Forelimb muscle (tissue), 1 donor: ENCODE measurements around the gene EIF4B. TPM values are rescaled to one million over a fixed set of nuclear protein-coding genes. Genes with fewer than 3 reads are reported as not detected.

Experiments
- DNase-seq: peaks from one replicate; pipeline ENCODE4 v3.0.0-alpha.2; 2013; ENCODE audit warnings: low read depth
- polyA plus RNA-seq: library from polyadenylated mRNA; unstranded; fragments of 120-200 nt; gene quantifications from one replicate; pipeline ENCODE4 v1.2.1, GENCODE V29; 2013; ENCODE audit not compliant: insufficient read length

Gene EIF4B
- polyA plus RNA-seq, 1 donor: 449 TPM

DNA sequence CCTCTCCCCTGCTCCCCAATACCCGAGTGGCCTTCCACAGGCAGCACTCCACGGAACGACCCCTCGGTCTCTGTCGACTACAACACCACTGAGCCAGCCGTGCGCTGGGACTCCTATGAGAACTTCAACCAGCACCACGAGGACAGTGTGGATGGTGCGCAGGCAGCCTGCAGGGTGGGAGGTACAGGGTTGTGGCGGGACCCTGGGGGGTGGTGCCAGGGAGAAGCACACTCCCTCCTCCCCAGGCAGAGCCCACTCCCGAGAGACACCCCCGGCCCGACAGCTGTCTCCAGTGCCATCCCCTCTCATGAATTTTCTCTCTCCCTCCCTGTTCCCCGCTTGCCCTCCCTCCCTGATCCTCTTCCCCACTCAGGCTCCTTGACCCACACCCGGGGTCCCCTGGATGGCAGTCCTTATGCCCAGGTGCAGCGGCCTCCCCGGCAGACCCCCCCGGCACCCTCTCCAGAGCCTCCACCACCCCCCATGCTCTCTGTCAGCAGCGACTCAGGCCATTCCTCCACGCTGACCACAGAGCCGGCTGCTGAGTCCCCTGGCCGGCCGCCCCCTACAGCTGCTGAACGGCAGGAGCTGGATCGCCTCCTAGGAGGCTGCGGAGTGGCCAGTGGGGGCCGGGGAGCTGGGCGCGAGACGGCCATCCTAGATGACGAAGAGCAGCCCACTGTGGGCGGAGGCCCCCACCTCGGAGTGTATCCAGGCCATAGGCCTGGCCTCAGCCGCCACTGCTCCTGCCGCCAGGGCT lies 52.6 kb downstream of the EIF4B start:
- DNase-seq: no peak

DNA sequence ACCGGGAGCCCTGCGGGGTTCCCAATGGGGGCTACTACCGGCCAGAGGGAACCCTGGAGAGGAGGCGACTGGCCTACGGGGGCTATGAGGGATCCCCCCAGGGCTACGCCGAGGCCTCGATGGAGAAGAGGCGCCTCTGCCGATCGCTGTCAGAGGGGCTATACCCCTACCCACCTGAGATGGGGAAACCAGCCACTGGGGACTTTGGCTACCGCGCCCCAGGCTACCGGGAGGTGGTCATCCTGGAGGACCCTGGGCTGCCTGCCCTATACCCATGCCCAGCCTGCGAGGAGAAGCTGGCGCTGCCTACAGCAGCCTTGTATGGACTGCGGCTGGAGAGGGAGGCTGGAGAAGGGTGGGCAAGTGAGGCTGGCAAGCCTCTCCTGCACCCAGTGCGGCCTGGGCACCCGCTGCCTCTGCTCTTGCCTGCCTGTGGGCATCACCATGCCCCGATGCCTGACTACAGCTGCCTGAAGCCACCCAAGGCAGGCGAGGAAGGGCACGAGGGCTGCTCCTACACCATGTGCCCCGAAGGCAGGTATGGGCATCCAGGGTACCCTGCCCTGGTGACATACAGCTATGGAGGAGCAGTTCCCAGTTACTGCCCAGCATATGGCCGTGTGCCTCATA lies 53.3 kb downstream of the EIF4B start:
- DNase-seq: no peak

DNA sequence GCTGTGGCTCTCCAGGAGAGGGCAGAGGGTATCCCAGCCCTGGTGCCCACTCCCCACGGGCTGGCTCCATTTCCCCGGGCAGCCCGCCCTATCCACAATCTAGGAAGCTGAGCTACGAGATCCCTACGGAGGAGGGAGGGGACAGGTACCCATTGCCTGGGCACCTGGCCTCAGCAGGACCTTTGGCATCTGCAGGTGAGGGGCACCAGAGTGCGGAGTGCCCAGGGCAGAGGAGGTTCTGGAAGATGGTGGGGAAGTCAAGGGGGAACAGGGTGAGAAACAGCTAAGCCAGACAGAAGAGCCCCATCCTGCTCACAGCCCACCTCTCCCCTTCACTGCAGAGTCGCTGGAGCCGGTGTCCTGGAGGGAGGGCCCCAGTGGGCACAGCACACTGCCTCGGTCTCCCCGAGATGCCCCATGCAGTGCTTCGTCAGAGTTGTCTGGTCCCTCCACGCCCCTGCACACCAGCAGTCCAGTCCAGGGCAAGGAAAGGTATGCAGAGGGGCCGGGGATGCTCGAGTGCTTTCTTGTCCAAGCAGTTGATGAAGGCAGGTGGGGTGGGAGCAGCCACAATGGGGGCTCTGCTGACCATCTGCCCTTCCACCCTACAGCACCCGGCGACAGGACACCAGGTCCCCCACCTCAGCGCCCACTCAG lies 53.9 kb downstream of the EIF4B start:
- DNase-seq: no peak

DNA sequence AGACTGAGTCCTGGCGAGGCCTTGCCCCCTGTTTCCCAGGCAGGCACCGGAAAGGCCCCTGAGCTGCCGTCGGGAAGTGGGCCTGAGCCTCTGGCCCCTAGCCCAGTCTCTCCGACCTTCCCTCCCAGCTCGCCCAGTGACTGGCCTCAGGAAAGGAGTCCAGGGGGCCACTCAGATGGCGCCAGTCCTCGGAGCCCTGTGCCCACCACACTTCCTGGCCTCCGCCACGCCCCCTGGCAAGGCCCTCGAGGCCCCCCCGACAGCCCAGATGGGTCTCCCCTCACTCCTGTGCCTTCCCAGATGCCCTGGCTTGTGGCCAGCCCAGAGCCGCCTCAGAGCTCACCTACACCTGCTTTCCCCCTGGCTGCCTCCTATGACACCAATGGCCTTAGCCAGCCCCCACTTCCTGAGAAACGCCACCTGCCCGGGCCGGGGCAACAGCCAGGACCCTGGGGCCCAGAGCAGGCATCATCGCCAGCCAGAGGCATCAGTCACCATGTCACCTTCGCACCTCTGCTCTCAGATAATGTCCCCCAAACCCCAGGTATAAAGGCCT lies 54.5 kb downstream of the EIF4B start:
- no peak for DNase-seq

DNA sequence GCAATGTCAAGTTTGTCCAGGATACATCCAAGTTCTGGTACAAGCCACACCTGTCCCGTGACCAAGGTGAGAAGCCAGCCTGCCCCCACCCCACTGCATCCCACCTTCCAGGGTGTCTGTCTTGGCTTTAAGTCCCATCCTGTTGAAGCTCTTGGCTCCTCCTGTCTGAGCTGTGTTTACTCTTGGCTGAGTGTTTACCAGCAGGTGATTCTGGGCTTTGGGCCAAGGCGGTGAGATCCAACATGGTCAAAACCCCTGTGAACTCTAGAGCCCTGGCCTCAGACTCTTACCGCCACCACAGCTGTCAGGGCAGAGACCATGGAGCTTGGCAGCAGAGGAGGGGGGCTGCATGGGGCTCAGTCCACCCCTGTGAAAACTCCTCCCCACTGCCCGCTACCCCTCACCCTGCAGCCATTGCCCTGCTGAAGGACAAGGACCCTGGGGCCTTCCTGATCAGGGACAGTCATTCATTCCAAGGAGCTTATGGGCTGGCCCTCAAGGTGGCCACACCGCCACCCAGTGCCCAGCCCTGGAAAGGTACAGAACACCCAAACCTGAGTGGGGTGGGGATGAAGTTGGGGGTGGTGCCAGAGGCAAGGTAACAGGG lies 55.3 kb downstream of the EIF4B start:
- DNase-seq: no peak

DNA sequence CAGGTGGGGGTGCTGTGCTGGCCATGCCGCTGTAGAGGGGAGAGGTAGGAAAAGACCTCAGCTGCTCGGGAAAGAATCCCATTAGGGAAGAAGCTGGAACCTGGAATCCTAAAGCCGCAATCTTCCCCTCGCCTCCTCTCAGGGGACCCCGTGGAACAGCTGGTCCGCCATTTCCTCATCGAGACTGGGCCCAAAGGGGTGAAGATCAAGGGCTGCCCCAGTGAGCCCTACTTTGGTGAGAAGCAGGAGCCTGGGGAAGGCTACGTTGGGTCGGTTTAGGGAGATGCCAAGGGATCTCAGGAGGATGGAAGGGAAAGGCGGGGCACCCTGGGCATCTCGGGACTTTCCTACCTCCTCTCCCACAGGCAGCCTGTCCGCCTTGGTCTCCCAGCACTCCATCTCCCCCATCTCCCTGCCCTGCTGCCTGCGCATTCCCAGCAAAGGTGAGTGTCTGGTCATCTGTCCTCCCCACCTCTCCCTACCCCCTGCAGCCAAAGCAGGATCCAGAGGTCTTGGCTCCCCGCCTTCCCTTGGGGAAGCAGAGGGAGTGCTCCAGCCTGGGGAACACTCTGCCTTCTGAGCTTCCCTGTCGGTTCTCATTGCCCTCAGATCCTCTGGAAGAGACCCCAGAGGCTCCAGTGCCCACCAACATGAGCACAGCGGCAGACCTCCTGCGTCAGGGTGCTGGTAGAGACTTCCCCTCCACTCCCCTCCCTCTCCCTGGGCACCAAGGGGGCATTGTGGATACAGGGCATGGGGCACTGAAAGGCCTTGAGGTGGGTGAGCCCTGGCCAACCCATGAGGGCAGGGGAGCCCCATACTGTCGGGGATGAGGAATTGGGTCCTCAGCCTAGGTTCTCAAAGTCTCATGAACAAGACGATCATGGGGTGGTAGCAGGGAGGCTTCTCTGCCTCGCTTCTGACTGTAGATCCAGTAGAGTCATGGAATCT lies 56.0 kb downstream of the EIF4B start:
- DNase-seq: no peak

DNA sequence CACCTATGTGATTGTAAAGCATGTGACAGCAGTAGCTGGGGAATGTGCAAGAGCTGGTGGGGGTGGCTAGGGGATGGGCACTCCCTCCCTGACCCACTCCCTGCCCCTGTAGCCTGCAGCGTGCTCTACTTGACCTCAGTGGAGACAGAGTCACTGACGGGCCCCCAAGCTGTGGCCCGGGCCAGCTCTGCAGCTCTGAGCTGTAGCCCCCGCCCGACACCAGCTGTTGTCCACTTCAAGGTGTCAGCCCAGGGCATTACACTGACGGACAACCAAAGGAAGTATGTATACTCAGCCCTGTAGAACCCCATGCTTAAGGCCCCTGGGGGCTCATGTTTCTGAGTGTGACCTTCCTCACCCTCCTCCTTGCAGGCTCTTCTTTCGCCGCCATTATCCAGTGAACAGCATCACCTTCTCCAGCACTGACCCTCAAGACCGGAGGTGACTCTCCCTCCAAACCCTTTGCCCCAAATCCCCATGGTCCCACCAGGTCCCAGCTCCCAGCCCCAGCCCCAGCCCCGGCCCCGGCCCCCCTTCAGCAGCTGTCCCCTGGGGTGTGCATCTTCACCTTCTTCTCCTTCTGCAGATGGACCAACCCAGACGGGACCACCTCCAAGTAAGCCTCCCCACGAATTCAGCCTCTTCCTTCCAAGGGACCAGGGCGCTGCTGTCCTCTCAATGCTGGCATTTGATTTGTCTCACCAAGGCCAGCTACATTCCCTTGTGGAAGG lies 56.9 kb downstream of the EIF4B start:
- DNase-seq: no peak

DNA sequence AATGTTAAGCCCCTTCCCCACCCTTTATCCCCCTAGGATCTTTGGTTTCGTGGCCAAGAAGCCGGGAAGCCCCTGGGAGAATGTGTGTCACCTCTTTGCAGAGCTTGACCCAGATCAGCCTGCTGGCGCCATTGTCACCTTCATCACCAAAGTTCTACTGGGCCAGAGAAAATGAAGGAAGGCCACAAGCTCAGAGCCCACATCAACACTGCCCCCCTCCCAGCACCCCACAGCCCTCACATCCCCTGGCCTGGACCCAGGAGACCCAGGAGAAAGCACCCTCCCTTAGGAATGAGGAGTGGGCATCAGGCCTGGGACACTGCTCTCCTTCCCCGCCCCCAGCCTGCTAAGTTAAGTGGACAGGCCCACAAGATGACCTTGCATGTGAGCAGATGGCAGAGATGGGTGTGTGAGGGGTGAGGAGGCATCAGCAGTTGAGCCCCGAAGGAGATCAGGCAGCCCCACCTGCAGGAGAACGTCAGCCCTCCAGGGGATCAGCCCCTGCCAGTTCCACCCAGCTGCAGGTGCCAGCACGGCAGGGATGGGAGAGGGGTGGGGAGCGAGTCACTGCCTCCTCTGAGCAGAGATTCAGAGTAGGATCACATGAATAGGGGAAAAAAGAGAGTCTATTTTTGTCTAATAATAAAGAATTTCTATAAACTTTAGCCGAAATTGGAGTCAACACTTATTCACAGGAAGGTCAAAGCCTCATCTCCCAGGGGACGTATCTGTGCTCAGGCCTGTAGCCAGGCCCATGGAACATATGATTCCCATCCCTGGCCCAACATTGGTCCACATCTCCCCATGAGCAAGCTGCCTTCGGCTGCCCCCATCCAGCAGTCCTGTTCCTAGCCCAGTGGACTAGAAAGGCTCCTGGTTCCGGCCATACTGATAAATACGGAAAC lies 57.7 kb downstream of the EIF4B start:
- no peak for DNase-seq

DNA sequence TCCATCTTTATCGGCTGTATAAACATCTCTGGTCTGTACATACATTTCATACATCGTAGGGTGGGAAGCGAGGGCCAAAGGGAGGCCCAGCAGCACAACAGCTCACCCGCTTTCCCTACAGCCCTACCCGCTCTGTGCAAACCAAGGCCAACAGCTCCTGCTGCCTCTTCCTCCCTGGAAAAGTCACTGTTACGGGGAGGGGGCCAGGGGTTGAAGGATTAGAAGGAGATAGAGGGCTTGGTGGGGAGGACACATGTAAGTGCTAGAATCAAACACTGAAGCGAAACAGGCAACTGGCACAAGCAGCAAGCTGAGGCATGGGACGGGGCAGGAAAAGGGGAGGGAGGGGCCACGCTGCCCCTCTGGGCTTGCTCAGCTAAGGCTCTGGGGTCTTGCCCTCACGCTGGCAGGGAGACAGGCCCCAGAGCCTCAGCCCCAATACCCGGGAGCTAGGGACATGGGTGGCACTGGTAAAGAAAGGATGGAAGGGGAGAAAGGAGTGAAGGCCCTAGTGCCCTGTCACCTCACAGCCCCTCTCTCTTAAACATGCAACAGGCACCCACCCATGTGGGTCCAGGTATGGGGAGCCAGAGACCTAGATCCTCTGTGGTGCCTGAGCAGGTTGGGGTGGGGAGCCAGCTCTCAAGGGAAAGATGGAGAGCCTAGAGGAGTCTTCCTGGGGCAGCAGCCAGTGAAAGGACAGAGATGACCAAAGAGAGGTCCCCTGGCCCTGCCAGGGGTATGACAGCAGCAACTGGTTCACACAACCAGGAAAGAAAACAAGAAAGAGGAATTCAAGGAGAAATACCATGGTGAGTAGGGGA lies 58.6 kb downstream of the EIF4B start:
- DNase-seq: no peak

DNA sequence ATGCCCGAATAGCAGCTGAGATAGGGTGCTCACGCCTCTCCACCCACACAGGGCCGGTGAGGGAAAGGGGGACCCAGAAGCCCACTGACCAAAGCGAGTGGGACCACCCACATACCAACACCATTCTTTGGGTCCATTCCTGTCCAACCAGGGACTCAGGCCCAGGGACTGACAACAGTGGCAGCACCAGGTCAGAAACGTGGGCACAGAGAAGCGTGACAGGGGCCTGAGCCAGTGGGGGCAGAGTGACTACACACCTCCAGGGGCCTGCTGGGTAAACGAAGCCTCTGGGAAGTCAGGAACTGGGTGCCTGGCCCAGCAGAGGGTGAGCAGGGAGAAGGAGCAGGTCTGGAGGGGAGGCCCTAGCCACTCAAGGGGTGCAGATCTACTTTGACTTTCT lies 59.2 kb downstream of the EIF4B start:
- DNase-seq: no peak

DNA sequence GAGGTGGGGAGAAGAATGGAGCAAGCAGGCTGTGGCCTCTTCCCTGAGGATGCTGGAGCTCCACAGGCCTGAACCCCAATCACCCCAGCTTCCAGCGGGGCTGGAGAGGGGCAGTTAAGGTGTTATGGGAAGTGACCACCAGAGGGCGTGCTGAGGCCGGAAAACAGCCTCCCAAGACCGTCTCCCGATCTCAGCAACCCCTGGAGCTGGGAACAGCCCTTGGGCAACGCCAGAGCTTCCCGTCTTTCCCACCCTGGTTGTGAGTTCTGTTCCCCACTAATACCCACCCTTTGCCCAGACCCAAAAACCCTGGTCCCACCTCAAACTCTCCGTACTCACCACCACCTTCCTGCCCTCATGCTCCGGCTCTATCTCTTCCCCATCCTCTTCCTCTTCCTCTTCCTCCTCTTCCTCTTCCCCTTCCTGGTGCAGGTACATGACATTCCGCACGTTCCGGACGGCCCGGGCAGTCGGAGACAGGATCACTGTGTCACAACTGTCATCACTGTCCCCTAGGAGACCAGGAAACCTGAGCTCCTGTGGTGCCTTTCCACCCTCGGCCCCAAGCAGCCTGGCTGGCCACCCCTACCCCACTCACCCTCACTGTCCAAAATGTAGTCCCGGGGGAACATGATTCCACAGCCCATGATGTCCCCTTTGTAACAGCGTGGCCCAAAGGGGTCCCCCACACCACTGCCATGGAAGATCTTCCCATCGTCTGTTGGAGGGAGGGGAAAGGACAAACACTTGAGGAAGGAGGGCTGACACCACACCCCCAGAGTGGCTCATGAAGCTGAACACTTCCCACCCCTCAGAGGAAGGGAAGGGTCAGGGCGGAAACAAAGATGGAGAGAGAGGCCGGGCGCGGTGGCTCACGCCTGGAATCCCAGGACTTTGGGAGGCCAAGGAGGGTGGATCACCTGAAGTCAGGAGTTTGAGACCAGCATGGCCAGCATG lies 60.0 kb downstream of the EIF4B start:
- DNase-seq: no peak

DNA sequence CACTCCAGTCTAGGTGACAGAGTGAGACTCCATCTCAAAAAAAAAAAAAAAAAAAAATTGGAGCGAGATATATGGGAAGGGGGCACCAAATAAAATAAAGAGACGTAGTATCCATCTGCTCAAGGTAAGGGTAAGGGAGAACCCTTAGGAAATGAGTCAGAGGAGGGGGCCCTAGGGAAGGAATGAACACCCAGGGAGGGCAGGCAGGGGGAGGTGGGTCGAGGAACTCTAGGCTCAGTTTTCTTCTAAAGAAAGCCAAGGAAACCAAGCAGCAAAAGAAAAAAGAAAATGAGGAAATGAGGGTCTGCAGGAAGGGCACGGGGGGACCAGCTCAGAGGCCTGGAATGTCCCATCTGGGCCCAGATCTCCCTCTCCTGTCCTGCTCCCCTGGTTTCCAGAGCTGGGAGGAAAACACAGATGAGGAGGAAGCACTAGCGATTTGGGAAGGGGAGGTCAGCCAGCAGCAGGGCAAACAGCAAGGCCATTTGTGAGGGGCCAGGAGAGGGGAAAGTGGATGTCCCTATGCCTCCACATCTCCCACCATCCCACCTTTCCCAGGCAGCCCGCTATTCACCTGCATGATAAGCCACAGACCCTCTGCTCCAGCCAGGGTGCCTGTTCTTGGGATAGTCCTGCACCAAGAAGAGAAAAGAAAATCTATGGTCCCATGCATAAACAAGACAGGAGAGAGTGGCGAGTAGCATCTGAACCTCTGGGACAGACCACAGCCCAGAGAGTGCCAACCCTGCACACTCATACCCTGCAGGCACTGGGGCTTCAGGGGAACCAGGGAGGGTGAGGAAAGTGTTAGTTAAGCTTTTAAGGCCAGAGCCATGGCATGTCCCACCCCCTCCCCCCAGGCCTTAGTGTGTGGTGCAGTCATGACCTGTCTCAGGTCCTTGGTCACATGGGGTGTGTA lies 61.1 kb downstream of the EIF4B start:
- DNase-seq: no peak

DNA sequence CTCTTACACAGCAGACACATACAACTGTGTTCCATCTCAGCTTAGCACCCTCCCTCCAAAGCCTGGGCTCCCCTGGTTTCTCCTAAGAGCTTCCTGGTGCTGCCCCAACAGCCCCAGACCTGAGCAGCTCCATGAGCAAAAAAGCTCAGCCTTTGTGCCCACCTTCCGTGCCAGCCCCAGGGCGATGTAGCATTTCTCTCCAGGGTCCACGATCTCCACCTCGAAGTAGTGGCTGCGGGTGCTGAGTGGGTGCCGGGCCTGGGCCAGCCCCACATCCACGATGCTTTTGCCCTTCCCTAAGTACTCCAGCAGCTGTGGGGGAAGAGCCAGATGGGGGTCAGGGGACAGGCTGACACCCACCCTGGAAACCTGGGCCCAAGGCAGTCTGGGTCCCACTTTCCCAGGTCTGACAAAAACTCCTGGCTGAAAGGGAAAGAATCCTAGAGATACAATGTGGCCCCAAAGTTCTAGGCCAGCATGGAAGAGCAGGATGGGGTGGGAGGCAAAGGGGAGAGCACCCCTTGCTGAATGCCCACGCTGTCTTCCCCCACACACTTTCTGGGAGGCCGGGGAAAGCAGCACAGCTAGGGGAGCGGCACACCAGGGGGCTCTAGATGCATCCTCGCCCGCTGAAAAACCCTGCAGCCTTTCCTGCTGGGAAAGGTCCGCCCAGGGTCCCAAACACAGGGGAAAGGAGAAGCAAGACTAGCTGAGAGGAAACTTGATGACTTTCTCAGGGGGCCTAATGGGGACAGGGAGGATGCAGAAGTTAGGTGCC lies 61.9 kb downstream of the EIF4B start:
- DNase-seq: no peak

DNA sequence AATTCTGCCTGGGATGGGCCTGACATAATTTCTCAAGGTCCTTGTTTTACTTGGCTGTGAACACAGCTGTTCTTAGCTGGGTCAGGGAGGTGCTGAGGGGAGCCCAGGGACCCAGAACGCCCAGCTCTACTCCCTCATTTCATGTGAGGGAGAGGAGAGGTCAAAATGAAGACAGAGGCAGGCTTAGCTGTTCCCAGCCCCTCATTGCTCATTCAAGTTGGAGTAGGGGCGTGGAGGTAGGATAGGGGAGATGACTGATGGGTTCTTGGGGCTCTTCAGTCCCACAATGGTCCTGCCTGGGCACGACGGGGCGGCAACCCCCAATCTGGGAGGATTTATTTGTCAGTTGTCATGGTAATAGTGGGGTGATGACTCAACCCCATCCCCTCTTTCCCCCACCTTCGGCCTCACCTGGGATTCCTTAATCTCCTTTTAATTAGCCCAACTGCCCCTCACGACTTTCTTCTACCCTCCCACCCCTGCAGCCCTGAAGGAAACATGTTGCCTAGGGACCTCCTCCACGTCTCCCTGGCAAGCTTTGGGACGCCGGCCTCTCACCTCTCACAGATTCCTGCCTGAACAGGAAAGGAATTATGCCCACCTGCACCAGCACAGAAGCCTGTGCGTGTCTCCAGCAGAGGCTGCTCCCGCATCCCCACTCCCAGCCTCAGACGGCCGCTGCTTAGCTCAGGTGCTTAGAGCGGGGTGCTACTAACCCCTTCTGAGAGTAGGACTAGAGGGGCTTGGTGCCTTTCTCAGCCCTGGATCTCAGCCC lies 62.7 kb downstream of the EIF4B start:
- no peak for DNase-seq
